GDM1 (cell line): ENCODE data around the gene MAN1C1.
"Not testable (repeated sequence)": the region's sequence is repeated elsewhere in the genome, so short reads cannot be mapped to it uniquely, and the experiment has no call there.

Source experiments
- DNase-seq: peaks from one replicate; lab custom pipeline; 2025; lab: John Stamatoyannopoulos, UW

The MAN1C1 gene

GRCh38 chr1:25716320-25716719 lies 99.7 kb downstream of the MAN1C1 start:
- DNase-seq: no peak

- no peak for DNase-seq
These were observed 102.1 kb downstream of the MAN1C1 start for GRCh38 chr1:25718732-25719131.

DNA sequence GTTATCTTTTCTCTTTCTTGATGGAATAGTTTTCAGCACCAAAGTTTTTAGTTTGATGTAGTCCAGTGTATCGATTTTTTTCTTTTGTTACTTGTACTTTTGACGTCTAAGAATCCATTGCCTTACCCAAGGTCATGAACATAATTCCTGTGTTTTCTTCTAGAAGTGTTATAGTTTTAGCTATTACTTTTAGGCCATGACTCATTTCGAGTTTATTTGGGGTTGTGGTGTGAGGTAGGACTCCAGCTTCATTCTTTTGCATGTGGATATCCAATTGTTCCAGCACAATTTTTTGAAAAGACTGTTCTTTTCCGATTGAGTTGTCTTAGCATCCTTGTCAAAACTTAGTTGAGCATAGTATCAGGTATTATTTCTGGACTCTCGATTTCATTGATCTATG lies 104.0 kb downstream of the MAN1C1 start:
- no peak for DNase-seq

- DNase-seq: no peak
These were observed 106.8 kb downstream of the MAN1C1 start for GRCh38 chr1:25723250-25723880.

- no peak for DNase-seq
These were observed 107.6 kb downstream of the MAN1C1 start for GRCh38 chr1:25724201-25724600.

GRCh38 chr1:25724966-25725365 lies 108.4 kb downstream of the MAN1C1 start:
- DNase-seq: no peak

GRCh38 chr1:25725482-25725881 lies 108.9 kb downstream of the MAN1C1 start:
- DNase-seq: no peak

GRCh38 chr1:25727088-25727487 lies 110.5 kb downstream of the MAN1C1 start:
- DNase-seq: no peak

- no peak for DNase-seq
These were observed 111.2 kb downstream of the MAN1C1 start for GRCh38 chr1:25727635-25728286.

DNA sequence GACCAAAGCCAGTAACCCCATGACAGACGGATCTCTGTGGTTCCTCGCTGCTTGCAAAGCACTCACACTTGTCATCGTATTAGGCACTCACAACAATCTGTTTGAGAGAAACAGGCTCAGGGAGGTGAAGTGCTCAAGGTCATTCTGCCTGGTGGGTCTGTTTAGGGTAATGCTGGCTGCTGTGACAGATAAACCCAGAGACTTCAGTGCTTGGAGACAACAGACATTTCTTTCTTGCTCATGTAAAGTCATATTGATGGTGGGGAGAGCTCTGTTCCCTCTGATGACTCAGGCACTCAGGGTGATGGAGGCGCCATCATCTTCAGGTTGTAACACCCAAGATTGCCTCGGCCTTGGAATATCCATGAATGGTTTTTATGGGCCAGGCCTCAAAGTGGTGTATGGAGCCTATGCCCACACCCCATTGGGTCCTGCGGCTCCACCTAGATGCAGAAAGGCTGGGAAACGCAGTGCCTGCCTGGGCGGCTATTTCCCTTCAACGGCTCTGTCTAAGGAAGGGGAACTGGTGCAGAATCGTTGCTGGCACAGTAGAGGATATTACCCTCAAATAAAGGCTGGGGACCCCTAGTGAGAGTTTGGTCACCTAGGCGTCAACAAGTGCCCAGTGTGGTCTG lies 111.8 kb downstream of the MAN1C1 start:
- no peak for DNase-seq

GRCh38 chr1:25729045-25729444 lies 112.5 kb downstream of the MAN1C1 start:
- DNase-seq: no peak

GRCh38 chr1:25729790-25730644 lies 113.4 kb downstream of the MAN1C1 start:
- no peak for DNase-seq

GRCh38 chr1:25731148-25731547 lies 114.6 kb downstream of the MAN1C1 start:
- no peak for DNase-seq

GRCh38 chr1:25731626-25732370 lies 115.2 kb downstream of the MAN1C1 start:
- DNase-seq: no peak

GRCh38 chr1:25732821-25733220 lies 116.2 kb downstream of the MAN1C1 start:
- DNase-seq: no peak

DNA sequence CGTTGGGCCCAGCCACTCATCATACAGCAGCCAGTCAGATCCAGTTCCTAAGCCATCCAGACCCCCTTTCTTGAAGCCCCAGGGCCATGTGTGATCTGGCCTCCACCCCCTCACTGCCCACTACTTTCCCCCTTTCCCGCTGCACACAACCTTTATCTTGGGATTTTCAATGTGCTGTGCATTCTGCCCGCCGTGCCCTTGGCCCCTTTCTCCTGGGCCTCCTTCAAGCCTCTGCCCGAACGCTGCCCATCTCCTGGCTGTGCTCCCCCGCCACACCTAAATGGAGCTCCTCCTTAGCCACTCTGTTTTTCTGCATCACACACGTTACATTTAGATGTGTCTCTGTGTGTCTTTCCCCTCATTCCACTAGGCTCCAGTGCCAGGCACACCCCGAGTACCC lies 116.7 kb downstream of the MAN1C1 start:
- no peak for DNase-seq

DNA sequence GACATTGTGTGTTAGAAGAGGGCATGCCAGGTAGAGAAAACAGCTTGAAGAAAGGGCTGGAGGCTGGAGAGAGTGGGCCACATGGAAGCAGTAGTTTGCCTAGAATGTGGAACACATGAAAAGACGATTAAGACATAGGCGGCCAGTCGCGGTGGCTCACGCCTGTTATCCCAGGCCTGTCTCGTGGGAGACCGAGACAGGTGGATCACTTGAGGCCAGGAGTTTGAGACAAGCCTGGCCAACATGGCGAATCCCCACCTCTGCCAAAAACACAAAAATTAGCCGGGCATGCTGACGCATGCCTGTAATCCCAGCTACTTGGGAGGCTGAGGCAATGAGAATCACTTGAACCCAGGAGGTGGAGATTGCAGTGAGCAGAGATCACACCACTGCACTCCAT lies 118.4 kb downstream of the MAN1C1 start:
- DNase-seq: not testable (repeated sequence)

- no peak for DNase-seq
These were observed 119.5 kb downstream of the MAN1C1 start for GRCh38 chr1:25735956-25736529.

DNA sequence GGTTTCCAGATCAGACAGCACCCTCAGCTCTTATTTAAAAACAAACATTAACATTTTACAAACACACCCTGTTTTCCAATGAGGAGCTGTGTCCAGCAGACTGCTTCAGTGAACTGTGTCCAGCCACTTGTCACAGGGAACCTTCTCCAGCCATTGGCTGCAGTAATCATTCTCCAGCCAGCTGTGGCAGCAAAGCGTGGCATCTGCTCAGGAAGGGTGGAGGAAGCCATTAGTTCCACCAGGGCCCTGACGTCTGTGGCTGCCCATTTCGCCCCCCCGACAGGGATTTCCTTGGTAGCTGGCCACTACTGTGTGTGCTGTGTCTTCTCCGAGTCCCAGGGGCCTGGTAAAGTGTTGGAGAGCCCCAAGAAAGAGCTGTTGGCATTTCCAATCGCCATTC lies 120.5 kb downstream of the MAN1C1 start:
- DNase-seq: no peak

DNA sequence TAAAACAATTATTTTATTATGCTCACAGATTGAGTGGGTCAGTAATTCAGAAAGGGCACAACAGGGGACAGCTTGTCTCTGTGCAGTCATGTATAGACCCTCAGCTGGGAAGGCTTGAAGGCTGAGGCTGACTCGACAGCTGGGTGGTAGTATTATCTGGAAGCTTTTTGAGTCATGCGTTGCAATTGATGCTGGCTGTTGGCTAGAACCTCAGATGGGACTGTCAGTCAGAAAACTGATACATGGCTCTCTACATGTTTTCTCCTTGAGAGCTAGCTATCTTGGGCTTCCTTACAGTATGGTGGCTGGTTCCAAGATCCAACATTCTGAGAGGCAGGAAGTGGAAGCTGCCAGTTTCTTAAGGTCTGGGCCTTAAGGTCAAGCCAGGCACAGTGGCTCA lies 121.9 kb downstream of the MAN1C1 start:
- DNase-seq: no peak

DNA sequence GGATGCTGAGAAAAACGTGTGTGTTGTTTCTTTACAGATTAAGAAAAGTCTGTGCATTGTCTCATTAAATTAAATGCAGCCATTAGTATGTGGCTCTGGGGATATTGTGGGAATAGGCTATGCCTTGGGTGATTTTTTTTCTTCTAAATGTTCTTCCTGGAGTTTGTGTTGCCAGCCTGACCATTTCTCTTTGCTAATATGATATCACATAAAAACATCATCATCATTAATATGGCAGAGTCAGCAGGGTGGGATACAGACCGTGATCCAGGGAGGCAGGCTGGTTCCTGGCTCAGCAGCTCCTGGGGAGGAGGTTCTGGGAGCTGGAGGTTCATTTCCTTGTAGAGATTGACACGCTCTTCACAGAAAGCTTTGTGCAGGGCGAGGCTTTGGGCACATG lies 122.8 kb downstream of the MAN1C1 start:
- no peak for DNase-seq

- no peak for DNase-seq
These were observed 123.5 kb downstream of the MAN1C1 start for GRCh38 chr1:25740071-25740470.
